T-helper 2 cell treated with Interferon-gamma antibody and Interleukin-4, amounts not matched to agents 100 ng/mL and 5 ng/mL, for 36 hours (primary cell): ENCODE data around the gene PCED1A. TPM values are rescaled to one million over a fixed set of nuclear protein-coding genes. Genes with fewer than 3 reads are reported as not detected.

Experiments
- intact Hi-C: fragments of 100-400 bp; cut with micrococcal nuclease; formaldehyde crosslinking; loops from one replicate; pipeline ENCODE4 v1.15.1; 2023
- total RNA-seq: library from RNA; stranded (reverse); gene quantifications from 2 replicates; pipeline ENCODE4 v1.2.3, GENCODE V29; 2022

The PCED1A gene
- total RNA-seq, 1 donor from 2014 or later, result 23.4 TPM

DNA sequence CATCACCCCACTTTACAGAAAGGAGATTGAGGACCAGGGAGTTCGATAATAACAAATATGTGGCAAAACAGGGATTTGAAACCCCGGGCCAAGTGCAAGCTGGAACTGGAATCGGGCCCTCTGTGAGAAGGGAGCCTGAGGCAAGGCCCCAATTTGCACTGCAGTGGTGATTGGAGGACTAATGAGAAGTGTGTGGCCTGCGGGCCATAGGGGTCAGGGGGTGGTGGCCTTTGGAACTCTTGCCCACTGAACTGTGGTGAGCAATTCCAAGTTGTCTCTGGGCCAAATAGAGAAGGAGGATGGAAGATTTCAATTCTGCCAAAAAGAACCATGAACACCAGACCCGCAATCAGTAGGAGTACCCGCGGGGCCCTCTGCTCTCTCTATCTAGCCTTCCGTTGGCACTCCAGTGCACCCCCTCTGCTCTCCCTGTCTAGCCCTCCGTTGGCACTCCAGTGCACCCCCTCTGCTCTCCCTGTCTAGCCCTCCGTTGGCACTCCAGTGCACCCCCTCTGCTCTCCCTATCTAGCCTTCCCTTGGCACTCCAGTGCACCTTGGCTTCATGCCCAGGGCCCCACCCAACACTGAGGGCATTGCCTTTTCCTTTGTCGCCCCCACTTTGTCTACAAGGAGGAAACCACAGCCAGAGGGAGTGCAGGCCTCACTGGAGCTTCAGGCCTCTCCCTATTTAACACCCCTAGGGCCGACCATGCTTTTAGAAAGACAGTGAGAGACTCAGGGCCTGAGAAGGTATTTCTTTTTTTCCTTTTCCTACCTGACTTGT is 26.8 kb upstream of the PCED1A start:
- intact Hi-C loops, result no loop called here

DNA sequence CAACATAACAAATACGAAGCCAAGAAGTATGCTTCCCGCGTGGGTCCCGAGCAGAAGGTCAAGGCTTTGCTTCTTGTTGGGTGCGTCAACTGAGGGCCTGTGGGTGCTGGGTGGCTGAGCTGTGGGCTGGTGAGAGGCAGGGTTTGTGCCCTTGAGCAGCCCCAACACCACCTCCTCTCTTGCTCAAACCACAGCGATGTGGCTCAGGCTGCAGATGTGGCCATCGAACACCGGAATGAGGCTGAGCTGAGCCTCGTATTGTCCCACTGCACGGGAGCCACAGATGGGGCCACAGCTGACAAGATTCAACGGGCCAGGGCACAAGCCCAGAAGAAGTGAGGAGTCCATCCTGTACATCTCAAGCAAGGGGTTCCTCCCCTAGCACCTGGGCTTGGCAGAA is 25.8 kb upstream of the PCED1A start:
- intact Hi-C loops, result no loop called here

DNA sequence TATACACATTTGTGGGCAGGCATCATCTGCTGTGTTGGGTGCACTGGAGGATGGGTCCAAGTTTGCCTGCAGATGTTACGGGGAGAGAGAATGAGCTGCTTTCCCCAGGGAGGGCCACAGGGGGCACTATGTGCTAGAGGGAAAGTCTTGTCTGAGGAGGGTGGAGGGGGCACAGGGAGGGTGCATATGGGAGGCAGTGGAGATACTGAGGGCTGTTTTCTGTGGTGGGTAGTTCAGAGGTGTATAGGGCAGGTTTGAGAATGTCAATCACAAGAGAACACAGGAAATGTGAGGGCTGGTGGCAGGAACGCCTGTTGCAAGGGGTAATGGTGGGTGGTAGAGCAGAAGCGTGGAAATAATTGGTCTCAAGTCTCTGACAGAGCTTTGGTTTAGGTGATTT is 25.2 kb upstream of the PCED1A start:
- intact Hi-C loops, result no loop called here

DNA sequence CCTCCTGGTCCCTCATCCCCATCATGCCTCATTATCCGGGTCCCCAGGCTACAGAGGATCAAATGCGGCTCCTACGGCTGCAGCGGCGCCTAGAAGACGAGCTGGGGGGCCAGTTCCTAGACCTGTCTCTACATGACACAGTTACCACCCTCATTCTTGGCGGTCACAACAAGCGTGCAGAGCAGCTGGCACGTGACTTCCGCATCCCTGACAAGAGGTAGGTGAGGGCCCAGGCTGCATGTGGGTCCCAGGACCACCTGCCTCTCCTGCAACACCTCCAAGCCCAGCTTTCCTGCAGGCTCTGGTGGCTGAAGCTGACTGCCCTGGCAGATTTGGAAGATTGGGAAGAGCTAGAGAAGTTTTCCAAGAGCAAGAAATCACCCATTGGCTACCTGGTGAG is 24.6 kb upstream of the PCED1A start:
- intact Hi-C loops, result no loop called here

DNA sequence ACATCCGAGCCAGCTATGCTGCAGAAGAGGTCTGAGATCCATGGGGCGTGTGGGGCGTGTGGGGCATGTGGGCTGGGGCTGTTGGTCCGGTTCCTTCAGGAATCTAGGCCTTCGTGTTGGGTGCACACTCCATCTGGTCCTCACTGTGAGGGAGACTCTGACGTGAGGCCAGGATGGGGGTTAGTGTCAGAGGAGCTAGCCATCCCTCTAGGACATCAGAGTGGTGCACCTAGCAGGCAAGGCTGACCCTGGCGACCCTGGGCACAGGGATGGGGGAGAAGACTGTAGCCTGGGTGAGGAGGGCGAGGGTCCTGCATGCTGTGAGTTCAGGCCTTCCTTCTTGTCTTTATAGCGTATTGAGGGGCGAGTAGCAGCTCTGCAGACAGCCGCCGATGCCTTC is 24.2 kb upstream of the PCED1A start:
- intact Hi-C loops, result no loop called here

DNA sequence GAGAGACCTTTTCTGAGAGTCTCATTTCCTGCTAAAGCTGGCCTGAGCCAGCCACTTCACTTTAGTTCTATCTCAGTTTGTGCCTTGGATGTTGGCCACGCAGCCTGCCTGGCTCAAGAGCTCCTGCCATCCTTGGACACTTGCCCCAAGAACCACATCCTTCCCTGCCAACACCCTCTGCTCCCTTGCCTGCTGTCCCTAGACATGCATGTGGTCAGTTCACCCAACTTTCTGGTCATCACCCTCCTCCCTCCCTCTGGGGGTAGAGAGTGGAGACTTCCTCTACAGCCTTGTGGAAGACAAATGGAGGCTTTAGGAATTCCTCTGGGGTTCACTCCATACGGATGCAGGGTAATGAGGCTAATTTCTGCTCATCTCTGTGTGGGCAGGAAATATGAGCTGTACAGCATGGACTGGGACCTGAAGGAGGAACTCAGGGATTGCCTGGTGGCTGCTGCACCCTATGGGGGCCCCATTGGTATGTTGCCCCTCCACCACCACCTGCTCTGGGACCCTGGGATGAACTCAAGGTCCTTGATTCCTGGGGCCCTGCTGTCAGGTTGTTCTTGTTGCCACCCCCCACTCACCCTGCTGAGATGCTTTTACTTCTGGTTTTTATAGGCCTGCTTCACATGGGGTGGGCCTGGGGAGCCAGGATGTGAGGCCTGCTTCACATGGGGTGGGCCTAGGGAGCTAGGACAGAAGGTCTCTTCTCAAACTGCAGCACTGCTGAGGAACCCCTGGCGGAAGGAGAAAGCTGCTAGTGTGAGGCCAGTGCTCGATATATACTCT is 19.1 kb upstream of the PCED1A start:
- intact Hi-C loops, result no loop called here

DNA sequence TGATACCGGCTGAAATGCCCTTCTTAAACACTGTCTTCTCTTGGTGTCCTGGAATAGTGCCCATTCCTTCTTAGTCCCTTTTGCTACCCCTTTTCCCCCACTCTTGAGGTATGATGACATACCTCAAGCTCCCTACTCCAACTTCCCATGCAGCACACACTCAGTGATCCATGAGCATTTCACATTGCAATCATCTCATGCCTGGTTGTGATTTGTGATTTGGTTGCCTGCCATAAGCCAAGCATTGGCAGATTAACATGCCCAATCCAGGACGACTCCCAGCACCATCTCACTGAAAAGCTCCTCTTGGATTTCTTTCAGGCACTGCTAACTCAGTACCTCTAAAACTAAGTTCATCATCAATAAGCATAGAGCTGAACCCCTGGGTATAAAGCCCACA is 18.1 kb upstream of the PCED1A start:
- intact Hi-C loops, result no loop called here

DNA sequence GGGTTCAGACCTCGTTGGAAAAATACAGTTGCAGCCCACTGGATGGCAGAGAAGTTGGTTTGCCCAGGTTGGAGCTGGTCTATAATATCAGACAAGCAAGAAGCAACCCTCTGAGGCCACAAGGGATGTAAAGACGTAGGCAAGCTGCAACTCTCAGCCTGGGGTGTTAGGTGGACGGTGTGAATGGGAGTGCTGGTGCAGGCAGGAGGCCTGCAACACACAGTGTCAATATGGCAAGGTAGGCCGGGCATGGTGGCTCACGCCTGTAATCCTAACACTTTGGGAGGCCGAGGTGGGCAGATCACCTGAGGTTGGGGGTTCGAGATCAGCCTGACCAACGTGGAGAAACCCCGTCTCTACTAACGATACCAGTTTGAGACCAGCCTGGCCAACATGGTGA is 10.6 kb upstream of the PCED1A start:
- intact Hi-C loops, result loop anchor here (5.0 kb wide), 1 partner anchor 164 kb away; no protein-coding TSS in a partner anchor

DNA sequence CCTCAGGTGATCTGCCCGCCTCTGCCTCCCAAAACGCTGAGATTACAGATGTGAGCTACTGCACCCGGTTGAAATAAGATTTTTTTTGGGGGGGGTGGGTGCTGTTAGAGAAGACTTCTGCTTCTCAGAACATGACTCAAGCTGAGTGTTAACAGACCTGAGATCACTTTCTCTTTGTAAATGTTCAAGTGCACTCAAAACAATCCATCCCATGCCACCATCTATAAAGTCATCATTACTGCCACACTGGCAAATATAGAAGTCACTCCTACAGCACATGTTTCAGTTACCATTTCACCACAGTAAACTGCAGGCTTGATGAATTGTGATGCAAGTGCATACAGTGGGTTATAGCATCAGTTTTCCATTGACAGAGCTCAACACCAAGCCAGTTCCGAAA is 9.1 kb upstream of the PCED1A start:
- intact Hi-C loops, result no loop called here

DNA sequence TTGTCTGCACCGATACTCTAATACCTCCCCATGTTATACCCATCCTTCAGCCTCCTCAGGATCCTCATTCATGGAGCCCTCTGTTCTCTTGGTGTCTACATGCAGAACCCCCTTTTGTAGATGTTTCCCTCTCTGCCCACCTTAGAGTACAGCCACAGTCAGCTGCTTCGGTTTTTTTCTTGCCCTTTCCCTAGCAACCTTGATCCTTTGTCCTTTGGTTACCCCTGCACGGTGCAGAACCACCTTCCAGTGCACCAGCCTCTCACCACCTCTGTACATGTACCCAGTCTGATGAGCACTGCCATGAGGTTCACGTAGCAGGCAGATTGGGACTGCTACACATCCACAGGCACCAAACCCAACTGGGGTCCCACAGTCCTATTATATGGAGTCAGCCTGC is 7.3 kb upstream of the PCED1A start:
- intact Hi-C loops, result no loop called here

DNA sequence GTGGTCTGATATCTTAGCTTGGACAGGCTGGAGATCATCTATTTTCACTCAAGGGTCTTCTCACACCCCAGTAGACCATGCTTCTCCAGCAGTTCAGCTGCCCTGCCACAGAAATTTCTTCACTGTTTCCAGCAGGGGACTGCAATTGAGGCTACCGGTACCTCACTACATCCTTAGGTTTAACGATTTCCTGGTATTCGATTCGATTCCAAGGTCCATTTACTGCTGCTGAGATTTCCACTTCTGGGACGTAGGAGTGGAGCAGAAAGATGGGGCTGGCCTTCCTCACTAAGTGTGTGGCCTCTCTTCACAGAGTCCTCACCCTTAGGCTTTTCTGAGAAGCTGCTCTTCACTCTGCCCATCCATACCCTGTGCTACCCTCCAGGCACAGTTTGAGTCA is 6.2 kb upstream of the PCED1A start:
- intact Hi-C loops, result no loop called here

DNA sequence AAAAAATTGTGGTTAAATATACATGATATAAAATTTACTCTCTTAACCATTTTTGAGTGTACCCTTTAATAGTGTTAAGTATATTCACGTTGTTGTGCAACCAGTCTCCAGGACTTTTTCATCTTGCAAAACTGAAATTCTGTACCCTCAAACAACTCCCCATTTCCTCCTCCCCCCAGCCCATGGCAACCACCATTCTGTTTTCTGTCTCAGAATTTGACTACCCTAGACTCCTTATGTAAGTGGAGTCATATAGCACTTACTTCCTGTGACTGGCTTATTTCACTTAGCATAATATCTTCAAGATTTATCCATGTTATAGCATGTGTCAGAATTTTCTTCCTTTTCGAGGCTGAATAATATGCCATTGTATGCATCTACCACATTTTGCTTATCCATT is 5.2 kb upstream of the PCED1A start:
- intact Hi-C loops, result no loop called here

DNA sequence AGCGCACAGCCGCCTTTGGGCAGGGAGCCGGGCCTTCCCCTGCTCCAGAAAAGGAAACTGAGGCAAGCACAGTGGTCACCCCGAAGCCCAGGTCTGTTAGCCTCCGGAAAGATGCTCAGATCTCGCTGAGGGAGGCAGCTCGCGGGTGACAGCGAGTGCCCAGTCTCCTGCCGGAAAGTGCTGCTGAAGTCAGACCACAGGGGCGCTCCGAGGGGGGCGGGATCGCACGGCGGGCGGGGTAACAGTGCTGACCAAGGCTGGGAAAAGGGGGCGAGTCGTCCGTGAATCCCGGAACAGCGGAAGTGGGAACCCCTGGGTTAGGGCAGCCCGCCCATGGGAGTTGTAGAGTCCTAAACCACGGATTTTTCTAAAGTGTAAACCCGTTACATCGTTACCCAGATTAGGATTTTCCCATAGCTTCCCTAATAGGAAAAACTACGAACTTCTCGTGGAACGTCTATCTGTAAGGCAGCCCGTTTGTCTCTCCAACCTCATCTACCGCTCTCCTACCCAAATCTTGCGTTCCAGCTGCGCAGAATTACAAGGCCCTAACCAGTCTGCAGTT is 594 bp upstream of the PCED1A start:
- intact Hi-C loops, result loop anchor here (1.0 to 2.0 kb wide), 3 partner anchors 32 to 332 kb away; partner anchors contain the start of genes IDH3B, PTPRA and ZNF343

DNA sequence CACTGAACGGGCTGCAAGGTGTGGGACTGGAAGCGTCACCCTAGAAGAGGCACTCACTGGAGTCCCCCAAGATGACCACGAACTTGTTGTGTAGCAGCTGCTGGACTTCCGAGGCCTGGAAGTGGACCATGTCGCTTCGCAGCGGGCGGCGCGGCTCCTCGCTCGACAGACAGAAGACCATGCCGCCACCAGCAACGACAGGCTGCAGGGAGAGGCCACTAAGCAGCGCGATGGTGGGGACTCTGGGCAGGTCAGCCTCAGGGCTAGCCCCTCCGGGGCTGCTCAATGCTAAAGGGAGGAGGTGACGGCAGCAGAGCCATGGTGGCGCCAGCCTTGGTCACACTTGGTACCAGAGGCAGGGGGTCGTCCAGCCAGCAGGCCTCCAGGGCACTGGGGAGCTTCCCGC is 720 bp downstream of the PCED1A start:
- intact Hi-C loops, result loop anchor here (1.0 to 2.0 kb wide), 3 partner anchors 34 to 331 kb away; partner anchors contain the start of genes IDH3B, PTPRA and ZNF343

DNA sequence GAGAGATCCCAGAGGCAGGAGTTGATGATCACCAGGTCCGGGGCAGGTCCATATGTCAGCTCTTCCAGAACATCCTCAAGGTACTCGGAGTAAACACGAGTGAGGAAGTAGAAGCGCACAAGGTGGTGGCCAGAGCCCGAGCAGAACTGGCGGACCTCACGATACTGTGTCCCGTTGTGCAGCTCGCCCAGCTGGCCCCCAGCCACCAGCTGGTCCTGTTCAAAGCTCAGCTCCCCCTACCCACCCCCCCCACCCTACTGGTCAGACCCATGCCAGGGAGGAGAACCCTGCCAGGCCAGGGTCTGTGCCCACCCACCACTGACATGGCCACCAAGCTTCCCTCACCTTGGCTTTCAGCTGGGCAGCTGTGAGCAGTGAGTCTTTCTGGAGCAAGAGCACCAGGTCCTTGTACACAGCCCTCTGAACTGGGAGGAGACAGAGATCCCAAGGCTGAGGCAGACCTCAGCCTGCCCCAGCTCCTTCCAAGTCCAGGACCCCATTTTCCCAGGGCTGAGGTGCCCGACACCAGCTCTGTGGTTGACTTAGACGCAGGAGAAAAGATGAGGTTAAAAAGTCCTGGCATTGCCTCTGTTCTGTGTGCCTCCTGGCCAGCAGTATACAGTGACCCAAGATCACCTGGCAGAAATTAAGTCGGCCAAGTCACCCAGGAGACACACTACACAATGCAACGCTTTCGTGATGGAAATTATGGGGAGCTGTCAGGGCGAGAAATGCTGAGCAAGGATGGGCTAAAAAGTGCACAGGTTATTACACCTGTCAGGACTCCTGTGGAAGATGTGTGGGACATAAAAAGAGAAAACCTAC is 1.4 kb downstream of the PCED1A start:
- intact Hi-C loops, result no loop called here

DNA sequence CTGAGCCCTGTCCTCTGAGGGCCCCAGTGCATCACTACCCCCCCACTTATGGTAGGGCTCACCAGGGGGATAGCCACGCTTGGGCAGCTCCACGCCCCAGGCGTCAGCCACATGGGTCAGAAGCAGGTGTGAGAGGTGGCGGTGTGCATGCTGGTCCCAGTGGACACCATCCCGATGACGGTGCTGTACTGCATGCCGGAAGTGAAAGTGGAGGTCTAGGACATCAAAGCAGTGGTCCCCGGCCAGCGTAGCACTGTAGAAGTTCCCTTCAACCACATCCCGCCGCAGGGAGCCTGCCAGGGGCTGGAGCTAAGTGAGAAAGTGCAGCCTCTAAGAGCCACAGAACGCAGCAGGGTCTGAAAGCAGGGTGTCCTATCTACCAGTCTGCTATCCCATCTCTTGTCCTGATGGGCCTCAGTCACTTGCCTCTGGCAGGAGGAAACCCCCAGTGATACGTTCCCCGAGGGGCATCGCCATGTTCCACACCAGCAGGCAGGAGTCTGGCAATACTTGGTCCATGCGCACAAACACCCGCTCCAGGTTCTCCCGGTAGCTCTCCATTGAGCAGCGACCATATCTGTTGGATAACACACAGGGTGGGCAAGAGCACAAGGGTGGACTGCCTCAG is 2.2 kb downstream of the PCED1A start:
- intact Hi-C loops, result no loop called here

DNA sequence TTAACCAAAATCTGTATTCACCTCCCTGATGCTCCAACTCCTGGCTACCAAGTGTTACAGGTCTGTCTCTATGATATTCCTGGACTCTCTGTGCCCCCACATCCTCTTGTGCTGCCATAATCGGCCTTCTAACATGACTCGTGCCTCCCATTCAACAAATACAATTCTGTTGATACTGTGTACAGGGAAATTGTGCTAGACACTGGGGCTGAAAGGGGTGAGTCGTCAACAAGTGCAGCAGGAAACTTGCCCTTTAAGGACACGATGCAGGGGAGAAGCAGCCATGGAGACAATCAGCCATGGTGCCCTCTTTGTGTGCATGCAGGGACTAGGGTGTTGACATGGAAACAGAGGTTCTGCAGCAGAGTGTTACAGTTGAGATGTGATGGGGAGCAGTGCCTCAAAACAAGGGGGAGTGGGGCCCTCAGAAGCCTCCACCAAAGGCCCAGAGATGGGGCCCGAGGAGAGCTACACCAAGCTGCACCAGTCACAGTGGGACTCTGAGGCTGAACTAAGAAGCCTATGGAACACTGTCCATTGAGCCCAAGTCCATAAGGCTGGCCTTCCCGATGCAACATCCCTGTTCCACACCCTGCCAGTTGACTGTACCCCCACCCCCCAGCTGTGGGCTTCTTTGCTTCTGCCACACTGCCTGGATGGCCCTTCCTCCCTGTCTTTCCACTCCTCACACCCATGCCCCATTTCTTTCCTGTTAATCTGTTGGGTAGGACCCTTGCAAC is 3.1 kb downstream of the PCED1A start:
- intact Hi-C loops, result no loop called here

DNA sequence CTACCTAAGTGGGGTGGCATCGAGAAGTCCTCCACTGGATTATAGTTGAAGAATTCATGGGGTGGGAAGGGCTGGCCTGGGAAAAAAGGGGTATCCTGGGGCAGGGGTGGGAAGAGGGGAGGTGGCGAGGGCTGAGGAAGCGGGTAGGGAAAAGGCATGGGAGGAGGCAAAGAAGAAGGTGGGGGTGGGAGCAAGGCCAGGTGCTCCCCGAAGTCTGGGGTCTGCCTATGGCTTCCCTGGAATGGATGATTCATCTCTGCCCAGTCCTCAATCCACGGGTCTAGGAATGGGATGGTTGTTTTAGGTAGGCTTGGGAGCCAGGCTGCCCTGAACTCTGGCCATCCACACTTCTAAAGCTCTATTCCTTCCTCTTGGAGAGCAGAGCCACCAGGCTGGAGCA is 4.4 kb downstream of the PCED1A start:
- intact Hi-C loops, result no loop called here

DNA sequence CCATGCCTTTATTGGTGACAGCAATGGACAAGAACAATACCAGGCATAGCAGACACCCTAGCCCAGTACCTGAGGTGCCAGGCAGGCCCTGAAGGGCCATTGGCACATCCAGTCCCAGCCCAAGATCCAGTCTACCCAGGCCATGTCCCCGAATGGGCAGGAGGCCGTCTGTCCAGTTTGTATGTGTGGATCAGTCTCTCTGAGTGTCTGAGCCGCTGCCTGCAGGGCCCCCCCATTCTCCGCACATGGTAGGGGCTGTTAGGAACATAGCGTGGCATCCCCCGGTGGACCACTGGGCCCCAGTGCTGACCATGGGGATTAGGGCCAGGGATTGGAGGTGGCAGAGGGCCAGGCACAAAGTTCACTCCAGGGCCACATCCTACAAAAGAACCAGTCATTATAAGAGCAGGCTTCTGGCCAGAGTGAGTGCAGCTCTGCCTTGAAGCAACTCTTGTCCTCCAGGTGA is 5.1 kb downstream of the PCED1A start:
- intact Hi-C loops, result no loop called here
